Activated T-cell treated with anti-CD3 and anti-CD28 coated beads, Interleukin-2, amount 50 U/mL, for 48 hours (primary cell): ENCODE data around the gene DNAH7.
"Not testable (repeated sequence)": the region's sequence is repeated elsewhere in the genome, so short reads cannot be mapped to it uniquely, and the experiment has no call there.

Experiments
- DNase-seq, 2 experiments: peaks; one replicate each; pipeline ENCODE4 v3.0.0-alpha.2; 2020

The DNAH7 gene

GRCh38 chr2:195959341-195959740, 109.3 kb downstream of the DNAH7 start:
- DNase-seq = no peak

GRCh38 chr2:195956725-195957124, 111.9 kb downstream of the DNAH7 start:
- DNase-seq = no peak

GRCh38 chr2:195945056-195945455, 123.6 kb downstream of the DNAH7 start:
- DNase-seq = no peak

DNA sequence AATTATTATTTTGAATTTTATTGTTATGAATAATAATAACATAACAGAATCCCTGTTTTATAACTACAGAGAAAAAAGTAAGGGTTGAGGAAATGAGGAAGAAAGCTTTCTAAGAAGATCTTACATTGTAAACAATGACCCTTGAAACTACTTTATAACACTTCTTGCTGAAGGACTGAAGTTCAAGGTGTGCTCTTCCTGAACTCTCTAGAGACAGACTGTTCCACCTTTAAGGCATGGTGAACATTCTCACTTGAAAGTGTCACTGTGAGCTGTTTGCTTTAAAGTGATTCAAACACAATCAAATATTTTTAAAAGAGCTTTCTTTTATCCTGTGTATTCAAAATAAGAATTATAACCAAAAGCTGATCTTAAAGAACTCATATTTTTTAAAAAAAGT, 131.5 kb downstream of the DNAH7 start:
- DNase-seq = no peak

DNA sequence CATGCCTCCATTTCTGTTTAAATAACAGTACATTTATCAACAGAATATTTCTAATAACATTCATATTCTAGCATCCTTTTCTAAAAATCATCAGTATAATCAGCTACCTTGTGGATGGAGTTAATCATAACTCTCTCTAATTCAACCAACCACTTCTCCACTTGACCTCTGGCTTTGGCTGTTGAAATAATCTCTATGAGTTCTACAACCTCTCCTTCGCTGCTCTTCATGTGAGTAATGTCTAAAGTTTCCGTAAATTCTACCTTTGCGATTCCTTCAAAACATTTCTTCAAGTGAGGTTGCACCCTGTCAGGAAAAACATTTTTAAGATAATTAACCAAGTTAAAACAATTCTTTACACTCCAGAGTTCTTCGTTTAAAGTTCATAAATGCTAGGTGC, 134.2 kb downstream of the DNAH7 start:
- no peak for DNase-seq

- no peak for DNase-seq
These were observed 139.1 kb downstream of the DNAH7 start for GRCh38 chr2:195929531-195929930.

GRCh38 chr2:195925120-195925519, 143.5 kb downstream of the DNAH7 start:
- no peak for DNase-seq

DNA sequence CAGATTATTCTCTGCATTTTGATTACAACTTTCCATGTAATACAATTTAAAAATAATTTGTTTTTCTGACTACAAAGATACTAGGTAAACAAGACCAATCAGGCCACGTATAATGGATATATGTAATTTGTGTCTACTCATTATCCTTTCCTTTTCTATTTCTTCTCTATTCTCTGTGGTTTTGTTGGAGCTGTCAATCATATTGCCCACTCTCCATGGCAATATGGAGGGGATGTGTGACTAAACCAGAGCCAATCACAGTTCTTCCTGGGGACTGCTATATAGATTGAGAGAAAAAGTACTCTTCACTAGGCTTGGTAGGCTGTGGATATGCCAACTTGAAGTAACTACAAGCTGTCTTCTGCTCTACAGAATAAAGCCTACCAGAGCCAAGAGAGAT, 144.7 kb downstream of the DNAH7 start:
- DNase-seq = no peak

- not testable (repeated sequence) for DNase-seq
These were observed 151.5 kb downstream of the DNAH7 start for GRCh38 chr2:195917021-195917600.

GRCh38 chr2:195912079-195912478, 156.6 kb downstream of the DNAH7 start:
- DNase-seq = no peak

GRCh38 chr2:195910570-195910969, 158.1 kb downstream of the DNAH7 start:
- no peak for DNase-seq

DNA sequence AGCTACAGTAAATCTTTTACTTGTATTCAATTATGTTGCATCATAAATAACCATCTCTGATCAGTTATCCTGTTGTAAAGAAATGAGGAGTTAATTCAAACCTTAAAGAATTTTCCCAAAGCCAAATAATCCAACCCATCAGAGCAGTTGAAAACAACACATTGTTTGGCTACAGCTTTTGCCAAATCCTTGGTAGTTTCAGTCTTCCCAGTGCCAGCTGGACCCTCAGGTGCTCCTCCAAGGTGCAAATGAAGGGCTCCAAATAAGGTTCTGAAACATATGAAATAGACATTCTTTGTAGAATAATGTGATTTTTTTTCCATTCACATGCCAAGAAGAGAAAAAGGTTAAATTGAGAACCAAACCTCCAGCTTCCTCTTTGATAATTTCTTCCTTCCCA, 158.7 kb downstream of the DNAH7 start:
- DNase-seq = no peak

GRCh38 chr2:195907474-195907873, 161.2 kb downstream of the DNAH7 start:
- DNase-seq = no peak

DNA sequence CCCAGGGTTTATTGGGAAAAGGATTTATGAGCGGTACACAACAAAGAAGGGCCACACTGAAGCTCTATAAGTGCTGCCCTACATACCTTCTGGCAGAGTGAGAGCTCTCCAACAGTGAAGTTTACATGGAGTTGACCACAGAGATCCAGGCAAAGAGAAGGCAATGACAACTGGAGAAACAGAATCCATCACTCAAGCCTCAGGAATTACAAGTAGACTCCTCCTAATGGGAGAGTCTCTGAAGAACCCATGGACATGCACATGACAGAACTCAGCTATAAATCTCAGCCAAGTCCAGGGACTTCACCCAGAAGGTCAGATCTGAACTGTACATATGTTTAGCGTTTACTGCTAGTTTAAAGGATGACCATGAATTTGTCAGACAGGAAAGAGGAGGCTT, 164.7 kb downstream of the DNAH7 start:
- no peak for DNase-seq

- no peak for DNase-seq
These were observed 165.8 kb downstream of the DNAH7 start for GRCh38 chr2:195902857-195903256.

GRCh38 chr2:195899226-195899625, 169.4 kb downstream of the DNAH7 start:
- DNase-seq = no peak

DNA sequence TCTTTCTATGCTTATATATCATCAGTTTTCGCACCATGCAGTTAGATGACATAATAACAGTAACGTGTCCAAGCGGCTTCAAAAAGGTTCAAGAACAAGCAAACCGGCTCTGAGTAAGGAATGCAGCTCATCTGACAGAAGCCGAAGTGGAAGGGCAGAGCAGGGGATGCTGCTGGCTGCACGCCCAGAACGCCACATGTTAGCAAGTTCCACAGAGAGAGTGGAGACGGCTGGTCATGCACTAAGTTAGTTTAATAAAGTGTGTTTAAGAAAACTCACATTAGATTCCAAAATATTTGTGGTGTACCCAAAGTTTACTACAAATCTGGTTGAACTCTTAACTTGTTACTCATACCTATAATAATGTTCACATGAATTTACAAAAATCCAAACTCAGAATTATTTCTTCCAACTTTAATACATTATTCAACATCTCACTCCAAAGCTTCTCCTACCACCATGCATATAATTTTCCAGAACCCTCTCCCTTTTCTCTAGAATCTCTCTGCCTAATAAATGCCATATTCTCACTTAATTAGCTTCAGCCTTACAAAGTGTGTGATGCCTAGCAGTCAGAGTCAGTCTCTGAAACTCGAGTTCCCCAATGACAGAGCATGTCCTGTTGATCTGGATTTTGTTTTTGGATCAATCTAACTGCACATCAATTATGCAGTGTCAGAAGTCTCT, 170.0 kb downstream of the DNAH7 start:
- no peak for DNase-seq

GRCh38 chr2:195891081-195891480, 177.6 kb downstream of the DNAH7 start:
- DNase-seq = no peak

GRCh38 chr2:195879153-195879552, 189.5 kb downstream of the DNAH7 start:
- DNase-seq = no peak

- no peak for DNase-seq
These were observed 197.3 kb downstream of the DNAH7 start for GRCh38 chr2:195871326-195871725.

DNA sequence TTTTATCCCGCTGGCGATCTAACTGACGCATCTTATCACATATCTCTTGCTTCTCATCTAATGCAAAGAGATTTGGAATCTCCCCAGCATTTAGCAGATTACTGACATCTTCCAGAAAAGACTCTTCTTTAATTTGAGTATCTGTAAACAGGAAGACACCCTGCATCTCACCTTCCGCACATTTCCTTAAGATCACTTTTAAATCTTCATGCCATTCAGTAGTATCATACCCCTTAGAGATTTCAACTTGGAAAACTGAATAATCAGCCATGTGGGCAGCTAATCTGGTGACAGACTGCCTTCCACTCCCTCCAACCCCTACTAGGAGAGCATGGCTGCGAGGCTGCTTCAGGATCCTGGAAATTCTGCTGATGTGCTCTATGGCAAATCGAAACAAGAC, 204.3 kb downstream of the DNAH7 start:
- DNase-seq = no peak

GRCh38 chr2:195863564-195863963, 205.1 kb downstream of the DNAH7 start:
- DNase-seq = no peak

GRCh38 chr2:195863121-195863520, 205.5 kb downstream of the DNAH7 start:
- no peak for DNase-seq

GRCh38 chr2:195861821-195862220, 206.8 kb downstream of the DNAH7 start:
- DNase-seq = no peak

- no peak for DNase-seq
These were observed 209.1 kb downstream of the DNAH7 start for GRCh38 chr2:195859513-195859912.
